Stimulated activated CD8-positive, alpha-beta memory T cell treated with anti-CD3 and anti-CD28 coated beads, Interleukin-7, amount 100 ng/mL, for 1 hour (primary cell): ENCODE data around the gene FTCD.

ENCODE experiments used
- DNase-seq, 2 donors: peaks; one replicate each; pipeline ENCODE4 v3.0.0-alpha.2; 2020; ENCODE audit warnings: low read depth in 2 of 2

Gene FTCD

DNA sequence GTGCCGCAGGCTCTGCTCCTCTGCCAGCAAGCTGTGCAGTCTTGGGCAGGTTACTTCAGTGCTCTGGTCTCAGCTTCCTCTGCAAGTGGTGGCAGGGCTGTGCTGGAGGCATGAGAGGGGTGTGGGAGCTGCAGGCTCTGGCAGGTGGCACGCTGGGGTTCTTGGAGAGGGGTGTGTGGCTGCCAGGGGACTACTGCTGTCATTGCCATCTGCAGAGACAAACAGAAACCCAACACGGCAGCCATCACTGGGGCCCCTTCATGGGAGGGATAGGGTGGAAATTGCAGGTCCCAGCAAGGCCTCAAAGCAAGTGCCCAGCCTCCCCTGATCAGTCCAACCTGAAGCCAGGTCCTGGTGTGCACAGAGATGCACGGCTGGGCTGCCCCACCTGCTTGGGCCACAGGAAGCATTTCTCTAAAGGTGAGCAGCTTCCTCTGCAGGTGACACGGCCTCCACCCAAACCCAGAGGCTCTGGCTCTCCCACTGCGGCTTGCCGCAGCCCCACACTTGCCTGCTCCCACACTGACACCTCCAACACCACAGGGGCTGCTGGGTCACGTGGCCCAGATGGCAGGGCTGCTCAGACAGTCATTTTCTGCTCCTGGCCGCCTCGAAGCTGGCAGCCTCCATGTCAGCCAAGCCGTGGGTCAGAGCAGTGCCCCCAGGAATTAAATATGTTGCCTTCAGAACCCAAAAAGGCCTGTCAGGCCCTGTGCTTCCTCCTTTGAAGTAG lies 61.5 kb downstream of the FTCD start:
- DNase-seq: no peak

DNA sequence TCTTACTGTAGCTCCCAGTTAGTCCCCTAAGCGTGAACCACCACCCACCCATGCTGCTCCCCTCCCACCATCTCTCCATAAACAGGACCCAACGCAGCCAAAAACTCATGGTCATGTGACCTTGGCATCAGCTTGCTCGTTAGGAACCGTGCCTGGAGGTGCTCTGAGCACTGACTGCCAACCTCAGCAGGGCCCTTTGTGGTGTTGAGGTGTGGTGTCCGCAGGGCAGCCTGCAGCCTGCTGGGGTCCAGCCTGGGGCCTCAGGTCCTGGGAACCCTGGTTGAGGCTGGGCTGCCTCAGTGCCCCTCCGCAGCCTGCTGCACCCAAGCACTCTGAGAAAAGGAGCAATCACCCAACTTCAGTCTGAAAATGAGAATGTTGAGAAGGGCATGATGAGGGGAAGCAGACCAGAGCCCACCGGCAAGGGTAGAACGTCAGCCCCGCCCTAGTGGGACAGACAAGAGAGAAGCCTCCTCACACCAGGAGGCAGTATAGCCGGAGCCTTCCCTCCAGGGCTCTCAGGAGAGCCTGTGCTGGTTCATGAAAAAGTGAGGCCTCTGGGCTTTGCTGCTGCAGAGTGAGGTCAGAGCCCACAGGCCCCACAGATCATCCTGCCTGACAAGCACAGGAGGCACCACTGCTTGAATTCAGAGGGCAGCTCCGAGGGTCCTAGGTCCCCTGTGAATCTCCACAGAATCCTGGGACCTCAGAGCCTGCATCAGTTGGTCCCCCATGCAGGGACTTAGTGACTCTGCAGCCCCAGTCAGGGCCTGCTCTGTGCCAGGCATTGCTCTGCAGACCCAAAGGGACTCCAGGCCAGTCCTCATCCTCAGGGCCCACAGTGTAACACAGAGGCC lies 62.3 kb downstream of the FTCD start:
- no peak for DNase-seq

- DNase-seq: no peak
Measured at GRCh38 chr21:46092026-46092764, 63.2 kb downstream of the FTCD start.

- DNase-seq: no peak
Measured at GRCh38 chr21:46091631-46092025, 63.8 kb downstream of the FTCD start.

GRCh38 chr21:46091118-46091517 lies 64.3 kb downstream of the FTCD start:
- DNase-seq: no peak

GRCh38 chr21:46089285-46089684 lies 66.1 kb downstream of the FTCD start:
- no peak for DNase-seq

- DNase-seq: no peak
Measured at GRCh38 chr21:46088189-46088588, 67.2 kb downstream of the FTCD start.

GRCh38 chr21:46087641-46088040 lies 67.7 kb downstream of the FTCD start:
- no peak for DNase-seq
